Osteoblast (primary cell): Measurements from ENCODE around the gene ZFYVE19. TPM values are rescaled to one million over a fixed set of nuclear protein-coding genes. Genes with fewer than 3 reads are reported as not detected.
A peak's percentile ranks its signal among the peaks of the same experiment; 100 is the strongest.

ENCODE experiments used
- DNase-seq: peaks from one replicate; pipeline ENCODE4 v3.0.0; 2011; ENCODE audit warnings: low spot score, mixed read lengths; ENCODE audit not compliant: insufficient read length; ENCODE audit errors: missing footprints
- H2AFZ ChIP-seq: 2 replicates; pipeline ENCODE4 v1.6.0; 2011; ENCODE audit warnings: mild to moderate bottlenecking, low read length
- H3K27ac ChIP-seq: 2 replicates; pipeline ENCODE4 v1.5.1; 2011; ENCODE audit warnings: mild to moderate bottlenecking, low read depth, low read length, moderate library complexity
- H3K27me3 ChIP-seq: 2 replicates; pipeline ENCODE4 v1.6.0; 2012; ENCODE audit warnings: mild to moderate bottlenecking, control low read depth, inconsistent platforms, low read length, moderate library complexity; ENCODE audit not compliant: insufficient read depth
- H3K36me3 ChIP-seq: 2 replicates; pipeline ENCODE4 v1.5.1; 2011; ENCODE audit warnings: mild to moderate bottlenecking, low read length, control low read depth, moderate library complexity; ENCODE audit not compliant: insufficient read depth
- H3K4me1 ChIP-seq: 2 replicates; pipeline ENCODE4 v1.5.1; 2011; ENCODE audit warnings: mild to moderate bottlenecking, low read length, control low read depth, moderate library complexity; ENCODE audit not compliant: insufficient read depth
- H3K4me2 ChIP-seq: 2 replicates; pipeline ENCODE4 v1.6.0; 2011; ENCODE audit warnings: mild to moderate bottlenecking, low read length; ENCODE audit not compliant: insufficient read depth
- H3K4me3 ChIP-seq: fragments of 200-600 bp; sonication (generic); 3 replicates; pipeline ENCODE4 v1.5.1; 2012; ENCODE audit warnings: mild to moderate bottlenecking, low read length, inconsistent platforms; ENCODE audit not compliant: insufficient read depth
- H3K79me2 ChIP-seq: 2 replicates; pipeline ENCODE4 v1.6.0; 2012; ENCODE audit warnings: mild to moderate bottlenecking, low read length, control low read depth, inconsistent platforms; ENCODE audit not compliant: insufficient read depth
- H3K9me3 ChIP-seq: 2 replicates; pipeline ENCODE4 v1.5.1; 2011; ENCODE audit warnings: low read depth, low read length, control low read depth
- H4K20me1 ChIP-seq: 2 replicates; pipeline ENCODE4 v1.6.0; 2012; ENCODE audit warnings: mild to moderate bottlenecking, low read length, control low read depth; ENCODE audit not compliant: insufficient read depth
- total RNA-seq: library from RNA; depleted of rRNA; stranded (reverse); fragments of >200 nt; gene quantifications from 2 replicates; pipeline ENCODE4 v1.2.3, GENCODE V29; 2012
- TF ChIP-seq, protein P1 (sequence below): IDR thresholded peaks from 2 replicates; pipeline ENCODE4 v1.5.1; 2011; ENCODE audit warnings: mild to moderate bottlenecking, low read depth, low read length, moderate library complexity; ENCODE audit errors: extremely low read depth

Gene ZFYVE19
- total RNA-seq, 1 donor = 17.4 TPM

DNA sequence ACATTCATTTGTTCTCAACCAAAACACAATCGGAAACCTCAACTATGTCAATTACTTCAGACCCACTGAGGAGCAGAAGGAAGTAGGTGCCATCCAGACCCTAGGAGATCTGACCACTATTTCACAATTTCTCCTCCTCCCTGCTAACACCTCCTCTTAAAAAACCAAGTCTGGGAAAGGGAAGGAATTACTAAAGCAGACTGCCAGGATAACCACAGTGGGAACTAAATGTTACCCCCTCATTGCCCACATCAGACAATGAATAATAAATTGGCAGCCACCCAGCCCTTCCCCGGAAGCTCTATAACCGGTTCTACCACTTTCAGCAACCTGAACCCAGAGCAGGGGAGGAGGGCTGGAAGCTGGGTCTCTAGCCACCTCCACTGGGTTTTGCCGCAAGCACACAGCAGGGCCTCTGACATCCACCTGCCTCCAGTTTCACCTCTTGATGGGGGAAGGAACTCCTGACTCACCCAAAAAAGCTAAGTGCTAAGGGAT, 19.5 kb upstream of the ZFYVE19 start:
- H3K36me3 ChIP-seq = peaks cover 7% of the 10 kb centered on the region
- peak overlapping the region; percentile 39 for H3K4me2 ChIP-seq
- H3K9me3 ChIP-seq = no peaks in the 10 kb centered on the region
- DNase-seq = no peak
- peaks cover 22% of the 10 kb centered on the region for H3K4me1 ChIP-seq
- no peaks in the 10 kb centered on the region for H3K27me3 ChIP-seq
- no peak overlapping the region for H2AFZ ChIP-seq
- H4K20me1 ChIP-seq = peaks cover 45% of the 10 kb centered on the region
- H3K4me3 ChIP-seq = no peak overlapping the region
- TF ChIP-seq, protein P1, sequence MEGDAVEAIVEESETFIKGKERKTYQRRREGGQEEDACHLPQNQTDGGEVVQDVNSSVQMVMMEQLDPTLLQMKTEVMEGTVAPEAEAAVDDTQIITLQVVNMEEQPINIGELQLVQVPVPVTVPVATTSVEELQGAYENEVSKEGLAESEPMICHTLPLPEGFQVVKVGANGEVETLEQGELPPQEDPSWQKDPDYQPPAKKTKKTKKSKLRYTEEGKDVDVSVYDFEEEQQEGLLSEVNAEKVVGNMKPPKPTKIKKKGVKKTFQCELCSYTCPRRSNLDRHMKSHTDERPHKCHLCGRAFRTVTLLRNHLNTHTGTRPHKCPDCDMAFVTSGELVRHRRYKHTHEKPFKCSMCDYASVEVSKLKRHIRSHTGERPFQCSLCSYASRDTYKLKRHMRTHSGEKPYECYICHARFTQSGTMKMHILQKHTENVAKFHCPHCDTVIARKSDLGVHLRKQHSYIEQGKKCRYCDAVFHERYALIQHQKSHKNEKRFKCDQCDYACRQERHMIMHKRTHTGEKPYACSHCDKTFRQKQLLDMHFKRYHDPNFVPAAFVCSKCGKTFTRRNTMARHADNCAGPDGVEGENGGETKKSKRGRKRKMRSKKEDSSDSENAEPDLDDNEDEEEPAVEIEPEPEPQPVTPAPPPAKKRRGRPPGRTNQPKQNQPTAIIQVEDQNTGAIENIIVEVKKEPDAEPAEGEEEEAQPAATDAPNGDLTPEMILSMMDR = no peak
- H3K79me2 ChIP-seq = peaks cover 60% of the 10 kb centered on the region
- peak overlapping the region; percentile 59 for H3K27ac ChIP-seq

GRCh38 chr15:40787991-40788390, 18.9 kb upstream of the ZFYVE19 start:
- Histone ChIP-seq H3K36me3 (peaks cover 7% of the 10 kb centered on the region), H3K9me3 (no peaks in the 10 kb centered on the region), H3K4me2 (peak overlapping the region; percentile 39), H2AFZ (no peak overlapping the region), H3K4me1 (peaks cover 25% of the 10 kb centered on the region), H4K20me1 (peaks cover 39% of the 10 kb centered on the region), H3K79me2 (peaks cover 58% of the 10 kb centered on the region), H3K27me3 (no peaks in the 10 kb centered on the region), H3K27ac (peak overlapping the region; percentile 59), H3K4me3 (no peak overlapping the region)
- TF ChIP-seq, protein P1 = no peak
- no peak for DNase-seq

DNA sequence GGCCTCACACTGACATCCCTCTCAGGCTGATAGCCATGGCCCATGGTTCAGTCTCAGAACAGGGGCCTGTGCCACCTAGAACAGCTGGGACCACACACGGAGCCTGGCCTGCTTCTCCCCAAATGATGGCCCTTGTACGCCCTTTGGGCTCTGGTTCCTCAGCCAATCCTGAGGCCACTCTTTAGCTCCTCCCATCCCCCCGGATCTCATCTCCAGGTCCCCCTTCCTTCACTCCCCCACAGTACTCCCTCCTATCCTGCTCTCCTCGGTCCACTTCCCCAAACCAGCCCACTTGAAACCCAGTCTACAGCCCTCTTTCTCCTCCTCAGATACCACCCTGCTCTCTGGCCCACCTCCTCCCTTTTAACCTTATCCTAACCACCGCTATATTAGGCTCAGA, 17.8 kb upstream of the ZFYVE19 start:
- Histone ChIP-seq H3K4me2 (no peak overlapping the region), H2AFZ (no peak overlapping the region), H3K4me3 (no peak overlapping the region), H3K36me3 (peaks cover 7% of the 10 kb centered on the region), H3K4me1 (peaks cover 33% of the 10 kb centered on the region), H3K27me3 (no peaks in the 10 kb centered on the region), H3K9me3 (no peaks in the 10 kb centered on the region), H3K27ac (no peak overlapping the region), H4K20me1 (peaks cover 38% of the 10 kb centered on the region), H3K79me2 (peaks cover 52% of the 10 kb centered on the region)
- DNase-seq = no peak
- TF ChIP-seq, protein P1 = no peak

GRCh38 chr15:40789999-40790398, 16.9 kb upstream of the ZFYVE19 start:
- H3K36me3 ChIP-seq = peaks cover 4% of the 10 kb centered on the region
- H3K9me3 ChIP-seq = no peaks in the 10 kb centered on the region
- peaks cover 53% of the 10 kb centered on the region for H3K79me2 ChIP-seq
- peaks cover 35% of the 10 kb centered on the region for H4K20me1 ChIP-seq
- H3K27me3 ChIP-seq = no peaks in the 10 kb centered on the region
- no peak overlapping the region for H3K4me2 ChIP-seq
- peaks cover 33% of the 10 kb centered on the region for H3K4me1 ChIP-seq
- DNase-seq = no peak
- H3K4me3 ChIP-seq = no peak overlapping the region
- no peak overlapping the region for H3K27ac ChIP-seq
- no peak overlapping the region for H2AFZ ChIP-seq
- TF ChIP-seq, protein P1 = no peak
